ENCODE data around the gene TRIM65. TPM values are rescaled to one million over a fixed set of nuclear protein-coding genes. Genes with fewer than 3 reads are reported as not detected.
"Not testable (repeated sequence)": the region's sequence is repeated elsewhere in the genome, so short reads cannot be mapped to it uniquely, and the experiment has no call there.

TRIM65 gene
- total and polyA plus RNA-seq, 2 experiments from 2014 or later: 13.8 to 54.0 TPM

- H3K4me1 ChIP-seq (ENCODE audit: insufficient read depth); H3K4me3 ChIP-seq; H3K27ac Mint-ChIP-seq; H3K36me3 ChIP-seq (ENCODE audit: insufficient read depth); H3K4me3 Mint-ChIP-seq; H3K4me2 ChIP-seq; H3K9me3 Mint-ChIP-seq; H4K20me1 ChIP-seq (replicated peaks; ENCODE audit: insufficient read depth); H3K9me2 ChIP-seq (ENCODE audit: insufficient read depth); H3K79me2 ChIP-seq (replicated peaks; ENCODE audit: insufficient read depth); H3K36me3 Mint-ChIP-seq (ENCODE audit: low read depth); DNase-seq (ENCODE audit: low spot score); H3K27me3 ChIP-seq (ENCODE audit: insufficient read depth): not testable (repeated sequence)
- Histone ChIP-seq H3K27ac (ENCODE audit: low read depth) (0 out of 2 replicates have a peak overlapping the region, but pooled peaks have one; percentile 53), H3F3A (replicated peaks; ENCODE audit: low read depth) (0 out of 2 replicates have a peak, but pooled peaks cover 12% of the 10 kb centered on the region), H2AFZ (peak overlapping the region; percentile 61; the same call in 1 of the 2 replicates)
- H3K27me3 Mint-ChIP-seq (ENCODE audit: insufficient read depth, low read depth, poor library complexity): peaks cover 17% of the 10 kb centered on the region
- ATAC-seq: peak; percentile 13
- peaks cover 18% of the 10 kb centered on the region for H3K4me1 Mint-ChIP-seq
Measured at GRCh38 chr17:75865404-75866188, 31.2 kb downstream of the TRIM65 start.

GRCh38 chr17:75864887-75865286, 31.9 kb downstream of the TRIM65 start:
- Histone ChIP-seq H2AFZ (peak overlapping the region; percentile 61; the same call in 1 of the 2 replicates), H3F3A (replicated peaks; ENCODE audit: low read depth) (0 out of 2 replicates have a peak, but pooled peaks cover 12% of the 10 kb centered on the region), H3K27ac (ENCODE audit: low read depth) (0 out of 2 replicates have a peak overlapping the region, but pooled peaks have one; percentile 53)
- not testable (repeated sequence) for H3K36me3 ChIP-seq (ENCODE audit: insufficient read depth); H3K9me3 Mint-ChIP-seq; H3K4me2 ChIP-seq; H3K9me2 ChIP-seq (ENCODE audit: insufficient read depth); H3K36me3 Mint-ChIP-seq (ENCODE audit: low read depth); H3K27me3 ChIP-seq (ENCODE audit: insufficient read depth); H3K79me2 ChIP-seq (replicated peaks; ENCODE audit: insufficient read depth); DNase-seq (ENCODE audit: low spot score); H3K27ac Mint-ChIP-seq; H4K20me1 ChIP-seq (replicated peaks; ENCODE audit: insufficient read depth); H3K4me3 ChIP-seq; H3K4me1 ChIP-seq (ENCODE audit: insufficient read depth); H3K4me3 Mint-ChIP-seq
- H3K4me1 Mint-ChIP-seq: peaks cover 15% of the 10 kb centered on the region
- ATAC-seq: peak; percentile 8
- H3K27me3 Mint-ChIP-seq (ENCODE audit: insufficient read depth, low read depth, poor library complexity): peaks cover 19% of the 10 kb centered on the region

- no peaks in the 10 kb centered on the region for H4K20me1 ChIP-seq (replicated peaks; ENCODE audit: insufficient read depth)
- H3K4me1 ChIP-seq (ENCODE audit: insufficient read depth): no peaks in the 10 kb centered on the region
- no peak overlapping the region for H3K4me3 ChIP-seq
- no peak overlapping the region for H3K4me3 Mint-ChIP-seq
- ATAC-seq: peak; percentile 85
- H3K9me2 ChIP-seq (ENCODE audit: insufficient read depth): no peaks in the 10 kb centered on the region
- no peak overlapping the region for H3K4me2 ChIP-seq
- no peaks in the 10 kb centered on the region for H3K79me2 ChIP-seq (replicated peaks; ENCODE audit: insufficient read depth)
- no peak overlapping the region for H2AFZ ChIP-seq
- no peaks in the 10 kb centered on the region for H3K9me3 Mint-ChIP-seq
- H3K27ac Mint-ChIP-seq: no peak overlapping the region
- H3K36me3 ChIP-seq (ENCODE audit: insufficient read depth): no peaks in the 10 kb centered on the region
- peaks cover 14% of the 10 kb centered on the region for H3K4me1 Mint-ChIP-seq
- no peaks in the 10 kb centered on the region; the same call in 2 of the 3 replicates for H3K36me3 Mint-ChIP-seq (ENCODE audit: low read depth)
- H3K27ac ChIP-seq (ENCODE audit: low read depth): no peak overlapping the region
- TF ChIP-seq CTCF (conservative IDR thresholded peaks at IDR 0.05; ENCODE audit: low read depth in 2 of 2): peak in 1 of 2 experiments; percentile 43; a peak in 2 of 4 replicates
- no peak for TF ChIP-seq REST (IDR thresholded peaks at IDR 0.05; ENCODE audit: unreplicated experiment)
- H3F3A ChIP-seq (replicated peaks; ENCODE audit: low read depth): 0 out of 2 replicates have a peak, but pooled peaks cover 12% of the 10 kb centered on the region
- H3K27me3 Mint-ChIP-seq (ENCODE audit: insufficient read depth, low read depth, poor library complexity): peaks cover 17% of the 10 kb centered on the region
- peak; percentile 74 for DNase-seq (ENCODE audit: low spot score)
- H3K27me3 ChIP-seq (ENCODE audit: insufficient read depth): no peaks in the 10 kb centered on the region
Measured at GRCh38 chr17:75864448-75864871, 32.3 kb downstream of the TRIM65 start.
